NCI-H524 (cell line): ENCODE data around the gene TRIM8.

Source experiments
- DNase-seq, 2 experiments: peaks; one replicate each; lab custom pipeline; 2025; lab: John Stamatoyannopoulos, UW

TRIM8 gene

DNA sequence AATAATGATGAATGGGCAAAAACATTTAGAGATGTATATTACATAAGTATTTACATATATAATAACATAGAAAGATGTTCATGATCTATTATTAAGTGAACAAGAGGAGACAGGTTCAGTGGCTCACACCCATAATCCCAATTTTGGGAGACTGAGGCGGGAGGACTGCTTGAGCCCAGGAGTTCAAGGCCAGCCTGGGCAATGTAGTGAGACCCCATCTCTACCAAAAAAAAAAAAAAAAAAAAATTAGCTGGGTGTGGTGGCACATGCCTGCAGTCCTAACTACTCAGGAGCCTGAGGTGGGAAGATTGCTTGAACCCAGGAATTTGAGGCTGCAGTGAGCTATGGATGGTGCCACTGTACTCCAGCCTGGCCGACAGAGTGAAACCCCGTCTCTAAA lies 57.5 kb downstream of the TRIM8 start:
- no peak for DNase-seq

DNA sequence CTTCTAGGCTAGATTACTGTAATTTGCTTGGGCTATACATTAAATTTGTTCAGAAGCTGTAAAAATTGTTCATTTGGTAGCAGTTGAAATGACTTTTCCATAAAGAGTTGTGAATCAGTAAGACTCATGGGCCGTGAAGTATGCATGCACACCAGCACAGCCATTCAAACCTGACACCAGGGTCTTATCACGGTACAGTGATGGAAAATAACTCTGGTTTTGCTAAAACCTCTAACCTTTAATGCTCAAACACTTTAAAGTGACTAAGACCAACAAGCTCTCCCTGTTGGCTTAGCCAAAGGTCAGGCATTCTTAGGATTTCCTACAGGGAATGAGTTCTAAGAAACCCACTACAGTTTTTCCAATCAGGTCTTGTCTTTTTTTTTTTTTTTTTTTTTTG lies 58.5 kb downstream of the TRIM8 start:
- no peak for DNase-seq

DNA sequence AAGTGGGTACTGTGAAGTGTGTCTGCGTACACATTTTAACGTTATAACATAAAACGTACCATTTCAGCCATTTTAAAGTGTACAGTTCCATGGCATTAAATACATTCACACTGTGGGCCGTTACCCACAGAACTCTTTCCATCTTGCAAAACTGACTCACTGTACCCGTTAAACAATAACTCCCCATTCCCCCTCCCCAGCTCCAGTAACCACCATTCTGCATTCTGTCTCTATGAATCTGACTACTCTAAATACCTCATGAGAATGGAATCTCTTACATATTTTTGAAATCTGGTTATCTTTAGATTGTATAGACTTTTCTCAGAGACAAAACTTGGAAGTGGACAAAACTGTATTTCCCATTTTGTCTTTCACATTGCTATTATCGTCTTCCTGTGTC lies 60.6 kb downstream of the TRIM8 start:
- no peak for DNase-seq

DNA sequence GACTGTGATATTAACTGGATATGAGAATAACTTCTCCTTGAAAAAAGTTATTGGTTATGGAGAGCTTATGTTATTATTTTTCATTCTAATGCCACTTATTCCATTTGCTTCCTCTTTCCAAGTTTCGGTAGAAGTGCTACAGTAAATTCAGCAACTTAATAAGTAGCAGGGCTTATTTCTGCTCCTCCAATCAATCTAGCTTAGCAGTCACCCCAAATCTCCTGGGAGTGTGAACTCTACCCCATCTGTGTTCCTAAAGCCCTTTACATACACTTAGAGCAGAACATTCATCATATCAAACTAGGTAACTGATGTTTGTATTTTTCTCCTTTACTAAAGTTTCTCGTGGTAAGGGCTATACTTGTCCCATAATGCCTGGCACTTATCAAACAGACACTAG lies 61.3 kb downstream of the TRIM8 start:
- no peak for DNase-seq
